Uterus (tissue), 2 donors: ENCODE data around the gene BMP6.

ENCODE experiments used
- POLR2A ChIP-seq, 2 donors: fragments of 450-650 bp; IDR thresholded peaks; one replicate each; pipeline ENCODE4 v1.6.1; 2016; ENCODE audit warnings: antibody characterized with exemption in 2 of 2, mild to moderate bottlenecking in 1 of 2, moderate library complexity in 1 of 2
- TF ChIP-seq, protein P1 (sequence below), 4 experiments: fragments of 200-600 bp in 2 of 4; fragments of 450-650 bp in 2 of 4; sonication (generic) in 2 of 4; IDR thresholded peaks; one replicate each; pipeline ENCODE4 v1.5.1; 2016 to 2019; ENCODE audit warnings: antibody characterized with exemption in 4 of 4, mild to moderate bottlenecking in 2 of 4, moderate library complexity in 1 of 4

DNA sequence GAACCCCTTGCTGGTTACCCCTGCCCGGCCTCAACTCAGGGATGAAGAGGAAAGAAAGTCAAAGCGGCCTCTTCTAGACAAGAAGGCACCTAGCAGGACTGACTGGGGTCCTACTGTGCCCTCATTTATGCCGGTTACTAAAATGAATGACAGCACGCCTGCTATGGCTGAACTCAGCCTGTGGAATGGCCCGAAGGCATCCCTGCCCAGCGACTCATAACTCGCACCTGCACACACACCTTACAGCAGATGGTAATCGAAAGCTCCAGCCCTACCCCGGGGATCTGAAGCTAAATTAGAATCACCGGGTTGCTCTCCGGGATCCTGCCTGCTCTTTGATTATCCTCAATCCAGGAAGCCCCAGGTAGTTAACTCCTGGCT is 185.4 kb downstream of the BMP6 start:
- TF ChIP-seq, protein P1, sequence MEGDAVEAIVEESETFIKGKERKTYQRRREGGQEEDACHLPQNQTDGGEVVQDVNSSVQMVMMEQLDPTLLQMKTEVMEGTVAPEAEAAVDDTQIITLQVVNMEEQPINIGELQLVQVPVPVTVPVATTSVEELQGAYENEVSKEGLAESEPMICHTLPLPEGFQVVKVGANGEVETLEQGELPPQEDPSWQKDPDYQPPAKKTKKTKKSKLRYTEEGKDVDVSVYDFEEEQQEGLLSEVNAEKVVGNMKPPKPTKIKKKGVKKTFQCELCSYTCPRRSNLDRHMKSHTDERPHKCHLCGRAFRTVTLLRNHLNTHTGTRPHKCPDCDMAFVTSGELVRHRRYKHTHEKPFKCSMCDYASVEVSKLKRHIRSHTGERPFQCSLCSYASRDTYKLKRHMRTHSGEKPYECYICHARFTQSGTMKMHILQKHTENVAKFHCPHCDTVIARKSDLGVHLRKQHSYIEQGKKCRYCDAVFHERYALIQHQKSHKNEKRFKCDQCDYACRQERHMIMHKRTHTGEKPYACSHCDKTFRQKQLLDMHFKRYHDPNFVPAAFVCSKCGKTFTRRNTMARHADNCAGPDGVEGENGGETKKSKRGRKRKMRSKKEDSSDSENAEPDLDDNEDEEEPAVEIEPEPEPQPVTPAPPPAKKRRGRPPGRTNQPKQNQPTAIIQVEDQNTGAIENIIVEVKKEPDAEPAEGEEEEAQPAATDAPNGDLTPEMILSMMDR (IDR thresholded peaks at IDR 0.05) = no peak
- no peak for TF ChIP-seq POLR2A (IDR thresholded peaks at IDR 0.05)
